Breast epithelium (tissue), 3 donors: ENCODE results near the gene SLC1A3.

Experiments used
- CTCF ChIP-seq, 3 donors: fragments of 450-650 bp; IDR thresholded peaks; one replicate each; pipeline ENCODE4 v1.5.1; 2016 to 2017; ENCODE audit warnings: antibody characterized with exemption in 3 of 3, mild to moderate bottlenecking in 3 of 3, moderate library complexity in 3 of 3
- POLR2A ChIP-seq: fragments of 450-650 bp; IDR thresholded peaks from one replicate; pipeline ENCODE4 v1.6.1; 2016; ENCODE audit warnings: antibody characterized with exemption, mild to moderate bottlenecking, moderate library complexity

- TF ChIP-seq POLR2A (no peak), CTCF (IDR thresholded peaks at IDR 0.05) (no peak)
Measured at GRCh38 chr5:36691696-36692371, 85.4 kb downstream of the SLC1A3 start.
